GM12892 (cell line): ENCODE measurements around the gene S1PR2.

ENCODE experiments used
- POLR2A ChIP-seq: IDR thresholded peaks from 2 replicates; pipeline ENCODE4 v1.6.1; 2011; ENCODE audit warnings: low read depth, low read length, control low read depth
- TAF1 ChIP-seq: IDR thresholded peaks from 2 replicates; pipeline ENCODE4 v1.6.1; 2011; ENCODE audit warnings: low read depth, mild to moderate bottlenecking, control low read depth, low read length, borderline replicate concordance

- TF ChIP-seq TAF1 (no peak), POLR2A (no peak)
These were observed 26.0 kb upstream of the S1PR2 start for GRCh38 chr19:10256970-10257615.
